MM.1S (cell line): ENCODE measurements around the gene KCNJ15.

Experiments
- CTCF ChIP-seq: fragments of 300-600 bp; sonication (generic); IDR thresholded peaks from 2 replicates; pipeline ENCODE4 v1.5.1; 2016; ENCODE audit warnings: antibody characterized with exemption, low read length, mixed read lengths
- EZH2 ChIP-seq: fragments of 300-600 bp; sonication (generic); optimal IDR thresholded peaks from 2 replicates; pipeline ENCODE3; 2017; ENCODE audit warnings: low read depth, mild to moderate bottlenecking, antibody characterized with exemption, low read length, mixed read lengths
- EZH2phosphoT487 ChIP-seq: fragments of 300-600 bp; sonication (generic); IDR thresholded peaks from 2 replicates; pipeline ENCODE4 v1.6.1; 2018; ENCODE audit warnings: antibody characterized with exemption, low read length

- no peak for TF ChIP-seq CTCF
- TF ChIP-seq EZH2phosphoT487 = no peak
- no peak for TF ChIP-seq EZH2
These were observed 28.7 kb upstream of the KCNJ15 start for GRCh38 chr21:38228115-38228514.
